MM.1S (cell line): ENCODE measurements around the gene SNX21.

Experiments
- DNase-seq: peaks from one replicate; pipeline ENCODE4 v3.0.0-alpha.2; 2015
- H2AFZ ChIP-seq: fragments of 300-600 bp; sonication (generic); 2 replicates; pipeline ENCODE4 v1.6.0; 2016; ENCODE audit warnings: antibody characterized with exemption, low read length
- H3F3A ChIP-seq: fragments of 300-600 bp; sonication (generic); 2 replicates; pipeline ENCODE4 v1.6.1; 2016; ENCODE audit warnings: mild to moderate bottlenecking, antibody characterized with exemption, low read length, moderate library complexity, mixed read lengths; ENCODE audit not compliant: insufficient read depth
- H3K27ac ChIP-seq: fragments of 300-600 bp; sonication (generic); 2 replicates; pipeline ENCODE4 v1.5.1; 2016; ENCODE audit warnings: mild to moderate bottlenecking, low read length
- H3K27me3 ChIP-seq: fragments of 300-600 bp; sonication (generic); replicated peaks from 2 replicates; pipeline ENCODE4 v1.6.0; 2016; ENCODE audit warnings: low read length; ENCODE audit not compliant: insufficient read depth
- H3K36me3 ChIP-seq: fragments of 300-600 bp; sonication (generic); replicated peaks from 2 replicates; pipeline ENCODE4 v1.6.1; 2016; ENCODE audit warnings: mild to moderate bottlenecking, low read length, mixed read lengths; ENCODE audit not compliant: insufficient read depth
- H3K4me1 ChIP-seq: fragments of 300-600 bp; sonication (generic); 2 replicates; pipeline ENCODE4 v1.6.1; 2016; ENCODE audit warnings: low read length, mixed read lengths
- H3K4me2 ChIP-seq: fragments of 300-600 bp; sonication (generic); 2 replicates; pipeline ENCODE4 v1.6.0; 2016; ENCODE audit warnings: low read depth, low read length
- H3K4me3 ChIP-seq: fragments of 300-600 bp; sonication (generic); 2 replicates; pipeline ENCODE4 v1.5.1; 2016; ENCODE audit warnings: low read length, mixed read lengths
- H3K79me2 ChIP-seq: fragments of 300-600 bp; sonication (generic); 2 replicates; pipeline ENCODE4 v1.6.1; 2016; ENCODE audit warnings: mixed run types, low read length, mixed read lengths
- H3K9ac ChIP-seq: fragments of 300-600 bp; sonication (generic); 2 replicates; pipeline ENCODE4 v1.6.1; 2016; ENCODE audit warnings: low read length, mixed read lengths
- H3K9me2 ChIP-seq: fragments of 300-600 bp; sonication (generic); replicated peaks from 2 replicates; pipeline ENCODE4 v1.6.1; 2016; ENCODE audit warnings: mild to moderate bottlenecking, low read length, mixed read lengths; ENCODE audit not compliant: insufficient read depth
- H3K9me3 ChIP-seq: fragments of 300-600 bp; sonication (generic); replicated peaks from 2 replicates; pipeline ENCODE4 v1.6.1; 2016; ENCODE audit warnings: mild to moderate bottlenecking, low read length, mixed read lengths; ENCODE audit not compliant: insufficient read depth
- H4K20me1 ChIP-seq: fragments of 300-600 bp; sonication (generic); 2 replicates; pipeline ENCODE4 v1.6.1; 2016; ENCODE audit warnings: mild to moderate bottlenecking, low read length, moderate library complexity, mixed read lengths; ENCODE audit not compliant: insufficient read depth
- CTCF ChIP-seq: fragments of 300-600 bp; sonication (generic); IDR thresholded peaks from 2 replicates; pipeline ENCODE4 v1.5.1; 2016; ENCODE audit warnings: antibody characterized with exemption, low read length, mixed read lengths
- EZH2 ChIP-seq: fragments of 300-600 bp; sonication (generic); optimal IDR thresholded peaks from 2 replicates; pipeline ENCODE3; 2017; ENCODE audit warnings: low read depth, mild to moderate bottlenecking, antibody characterized with exemption, low read length, mixed read lengths
- EZH2phosphoT487 ChIP-seq: fragments of 300-600 bp; sonication (generic); IDR thresholded peaks from 2 replicates; pipeline ENCODE4 v1.6.1; 2018; ENCODE audit warnings: antibody characterized with exemption, low read length

SNX21 gene

GRCh38 chr20:45886590-45887345 lies 53.2 kb downstream of the SNX21 start:
- DNase-seq: no peak
- Histone ChIP-seq H3K9ac (no peak overlapping the region), H3K36me3 (no peaks in the 10 kb centered on the region), H3K79me2 (peaks cover 14% of the 10 kb centered on the region), H3K9me2 (no peaks in the 10 kb centered on the region), H3K4me3 (no peak overlapping the region), H4K20me1 (no peaks in the 10 kb centered on the region), H3K27me3 (no peaks in the 10 kb centered on the region), H3K4me2 (no peak overlapping the region), H3K4me1 (no peaks in the 10 kb centered on the region), H2AFZ (no peak overlapping the region), H3F3A (peaks cover 6% of the 10 kb centered on the region; the same call in 1 of the 2 replicates), H3K9me3 (no peaks in the 10 kb centered on the region), H3K27ac (no peak overlapping the region)
- TF ChIP-seq EZH2phosphoT487 (no peak), EZH2 (no peak), CTCF (no peak)

- Histone ChIP-seq H3K4me3 (no peak within 1 kb of the TSS), H3K4me1 (peaks cover 5% of the 10 kb centered on the region; the same call in 1 of the 2 replicates), H3K9ac (no peak within 1 kb of the TSS), H3K36me3 (no peaks in the 10 kb centered on the region), H3K9me3 (no peaks in the 10 kb centered on the region), H3K9me2 (no peaks in the 10 kb centered on the region), H3K4me2 (no peak within 1 kb of the TSS), H3K79me2 (peaks cover 17% of the 10 kb centered on the region), H3K27me3 (no peaks in the 10 kb centered on the region), H2AFZ (no peak within 1 kb of the TSS), H4K20me1 (no peaks in the 10 kb centered on the region), H3K27ac (no peak within 1 kb of the TSS), H3F3A (peaks cover 12% of the 10 kb centered on the region; the same call in 1 of the 2 replicates)
- DNase-seq: no peak
- TF ChIP-seq EZH2: no peak
- no peak for TF ChIP-seq CTCF
- TF ChIP-seq EZH2phosphoT487: no peak
Measured at GRCh38 chr20:45887346-45887715, 53.7 kb downstream of the SNX21 start, which contains the start of gene SPATA25. TSS of gene SPATA25 (minus strand) at chr20:45887622. CDS start at chr20:45887590, 32 bp downstream.

- H3F3A ChIP-seq: peaks cover 21% of the 10 kb centered on the region
- H3K79me2 ChIP-seq: peaks cover 12% of the 10 kb centered on the region
- H2AFZ ChIP-seq: no peak overlapping the region
- H3K9ac ChIP-seq: no peak overlapping the region
- H3K4me2 ChIP-seq: no peak overlapping the region
- no peaks in the 10 kb centered on the region for H3K36me3 ChIP-seq
- H3K9me2 ChIP-seq: no peaks in the 10 kb centered on the region
- H3K27ac ChIP-seq: no peak overlapping the region
- H3K9me3 ChIP-seq: no peaks in the 10 kb centered on the region
- peaks cover 14% of the 10 kb centered on the region for H3K4me1 ChIP-seq
- H4K20me1 ChIP-seq: no peaks in the 10 kb centered on the region
- H3K27me3 ChIP-seq: no peaks in the 10 kb centered on the region
- no peak for DNase-seq
- TF ChIP-seq CTCF (no peak), EZH2 (no peak), EZH2phosphoT487 (no peak)
- H3K4me3 ChIP-seq: no peak overlapping the region
Measured at GRCh38 chr20:45888681-45889080, 55.1 kb downstream of the SNX21 start.
